HG02840 (cell line): ENCODE results near the gene BRSK2.
"Not testable (repeated sequence)": the region's sequence is repeated elsewhere in the genome, so short reads cannot be mapped to it uniquely, and the experiment has no call there.

ENCODE experiments used
- ATAC-seq: cut with Tn5 transposase; IDR thresholded peaks from one replicate; pipeline ENCODE4 v1.9.1; 2021; ENCODE audit warnings: mild to moderate bottlenecking, moderate library complexity, moderate number of reproducible peaks; ENCODE audit not compliant: unreplicated experiment, low FRiP score

Gene BRSK2

DNA sequence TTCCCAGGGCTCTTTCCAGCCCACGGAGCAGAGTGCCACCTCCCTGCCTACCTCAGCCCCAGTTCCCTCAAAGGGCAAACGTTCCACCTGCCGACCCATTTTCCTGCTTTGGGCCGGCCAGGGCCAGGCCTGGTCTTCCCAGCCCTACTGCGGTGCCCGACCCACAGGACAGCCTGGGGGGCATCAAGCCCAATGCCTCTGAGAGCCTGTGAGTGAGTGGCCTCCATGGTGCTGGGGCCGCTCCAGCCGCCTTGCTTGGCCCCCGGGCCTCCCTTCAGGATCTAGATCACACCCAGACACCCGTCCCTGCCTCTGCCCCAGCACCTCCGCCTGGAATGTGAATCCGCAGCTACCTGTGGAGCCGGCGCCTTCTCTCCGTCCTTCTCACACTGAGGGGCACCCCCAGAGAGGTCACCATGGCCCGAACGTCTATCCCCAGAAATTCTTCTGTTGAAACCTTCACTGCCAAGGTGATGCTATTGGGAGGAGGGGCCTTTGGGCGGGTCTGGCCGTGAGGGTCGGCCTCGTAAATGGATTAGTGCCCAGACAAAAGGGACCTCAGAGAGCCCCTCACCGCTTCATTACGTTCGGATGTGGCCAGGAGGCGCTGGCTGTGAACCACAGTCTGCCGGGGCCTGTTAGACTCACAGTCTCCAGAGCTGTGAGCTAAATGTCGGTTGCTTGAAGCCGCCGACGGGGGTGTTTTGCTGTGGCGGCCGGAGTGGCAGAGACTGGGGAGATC, 36.2 kb upstream of the BRSK2 start:
- no peak for ATAC-seq

DNA sequence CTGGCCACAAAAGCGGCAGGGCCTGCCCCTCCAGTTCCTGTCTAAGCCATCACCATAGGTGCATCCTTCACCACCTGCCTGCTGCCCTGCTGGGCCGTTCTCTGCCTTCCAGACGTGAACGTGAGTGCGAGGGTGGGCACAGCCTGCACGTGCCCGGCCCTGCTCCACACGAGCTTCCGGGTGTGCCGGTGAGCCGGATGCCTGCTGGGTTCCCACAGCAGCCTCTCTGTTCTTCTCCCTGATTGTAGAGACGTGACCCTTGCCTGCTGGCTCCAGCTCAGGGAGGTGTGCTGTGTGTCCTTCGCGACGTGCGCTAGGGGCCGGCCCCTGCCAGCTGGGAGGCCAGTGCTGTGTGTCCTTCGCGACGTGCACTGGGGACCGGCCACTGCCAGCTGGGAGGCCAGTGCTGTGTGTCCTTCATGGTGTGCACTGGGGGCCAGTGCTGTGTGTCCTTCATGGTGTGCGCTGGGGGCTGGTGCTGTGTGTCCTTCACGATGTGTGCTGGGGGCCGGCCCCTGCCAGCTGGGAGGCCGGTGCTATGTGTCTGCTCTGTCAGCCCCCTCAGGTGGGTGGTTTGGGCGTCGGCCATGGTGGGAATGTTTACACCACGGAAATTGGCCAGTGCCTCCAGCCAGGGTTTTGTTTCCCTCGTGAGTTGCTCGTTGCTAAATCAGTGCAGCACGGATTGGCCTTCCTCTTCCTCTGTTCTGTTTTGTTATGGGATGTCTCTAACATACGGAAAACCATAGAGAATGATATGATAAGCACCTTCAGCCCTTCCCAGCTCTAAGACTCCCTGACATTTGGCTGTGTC, 35.4 kb upstream of the BRSK2 start:
- ATAC-seq = no peak

DNA sequence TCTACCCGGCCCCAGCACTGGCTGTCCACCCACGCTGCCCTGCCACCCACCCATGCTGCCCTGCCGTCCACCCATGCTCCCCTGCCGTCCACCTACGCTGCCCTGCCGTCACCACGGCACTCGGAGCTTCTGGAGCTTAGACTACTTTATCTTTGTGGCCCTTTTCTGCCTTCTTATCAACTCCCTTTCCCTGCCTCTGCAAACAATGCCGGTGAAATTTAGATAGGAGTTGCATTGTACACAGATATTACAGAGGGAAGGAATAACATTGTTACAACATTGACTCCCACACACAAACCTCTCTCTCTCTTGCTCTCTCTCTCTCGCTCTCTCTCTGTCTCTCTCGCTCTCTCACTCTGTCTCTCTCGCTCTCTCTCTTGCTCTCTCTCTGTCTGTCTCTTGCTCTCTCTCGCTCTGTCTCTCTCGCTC, 33.7 kb upstream of the BRSK2 start:
- no peak for ATAC-seq

DNA sequence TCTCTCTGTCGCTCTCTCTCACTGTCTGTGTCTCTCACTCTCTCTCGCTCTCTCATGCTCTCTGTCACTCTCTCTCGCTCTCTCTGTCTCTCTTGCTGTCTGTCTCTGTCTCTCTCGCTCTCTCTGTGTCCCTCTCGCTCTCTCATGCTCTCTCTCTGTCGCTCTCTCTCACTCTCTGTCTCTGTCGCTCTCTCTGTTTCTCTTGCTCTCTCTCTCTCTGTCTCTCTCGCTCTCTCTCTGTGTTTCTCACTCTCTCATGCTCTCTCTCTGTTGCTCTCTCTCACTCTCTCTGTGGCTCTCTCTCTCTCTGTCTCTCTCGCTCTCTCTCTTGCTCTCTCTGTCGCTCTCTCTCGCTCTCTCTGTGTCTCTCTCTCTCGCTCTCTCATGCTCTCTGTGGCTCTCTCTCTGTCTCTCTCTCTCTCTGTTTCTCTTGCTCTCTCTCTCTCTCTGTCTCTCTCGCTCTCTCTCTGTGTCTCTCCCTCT, 33.2 kb upstream of the BRSK2 start:
- no peak for ATAC-seq

DNA sequence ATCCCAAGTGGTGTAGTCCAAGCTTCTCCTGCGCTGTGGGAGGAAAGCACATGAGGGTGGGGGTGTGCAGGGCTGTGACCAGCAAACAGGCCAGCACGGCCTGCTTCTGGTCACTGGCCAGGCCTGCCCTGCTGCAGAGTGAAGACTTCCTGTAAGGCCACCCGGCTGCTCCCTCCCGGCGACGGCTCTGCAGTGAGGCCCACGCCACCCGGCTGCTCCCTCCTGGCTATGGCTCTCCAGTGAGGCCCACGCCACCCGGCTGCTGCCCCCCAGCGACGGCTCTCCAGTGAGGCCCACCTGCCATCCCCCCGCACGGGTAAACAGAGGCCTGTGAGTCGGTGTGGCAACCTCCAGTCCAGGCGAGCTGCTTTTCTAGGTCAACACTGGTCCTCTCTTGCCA, 31.4 kb upstream of the BRSK2 start:
- ATAC-seq = no peak

DNA sequence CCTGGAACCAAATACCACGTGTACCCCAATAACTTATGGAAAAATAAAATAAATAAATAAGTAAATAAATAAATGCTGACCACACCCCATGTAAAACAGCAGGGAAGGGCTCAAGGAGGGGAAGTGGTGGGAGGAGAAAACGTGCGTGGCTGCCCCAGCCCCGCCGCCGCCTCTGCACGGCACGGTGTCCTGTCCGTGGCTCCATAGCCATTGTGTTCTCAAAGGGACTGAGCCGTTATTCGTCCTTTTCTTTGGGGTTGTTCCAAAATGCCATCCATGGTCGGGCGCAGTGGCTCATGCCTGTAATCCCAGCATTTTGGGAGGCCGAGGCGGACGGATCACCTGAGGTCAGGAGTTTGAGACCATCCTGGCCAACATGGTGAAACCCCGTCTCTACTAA, 30.8 kb upstream of the BRSK2 start:
- not testable (repeated sequence) for ATAC-seq

DNA sequence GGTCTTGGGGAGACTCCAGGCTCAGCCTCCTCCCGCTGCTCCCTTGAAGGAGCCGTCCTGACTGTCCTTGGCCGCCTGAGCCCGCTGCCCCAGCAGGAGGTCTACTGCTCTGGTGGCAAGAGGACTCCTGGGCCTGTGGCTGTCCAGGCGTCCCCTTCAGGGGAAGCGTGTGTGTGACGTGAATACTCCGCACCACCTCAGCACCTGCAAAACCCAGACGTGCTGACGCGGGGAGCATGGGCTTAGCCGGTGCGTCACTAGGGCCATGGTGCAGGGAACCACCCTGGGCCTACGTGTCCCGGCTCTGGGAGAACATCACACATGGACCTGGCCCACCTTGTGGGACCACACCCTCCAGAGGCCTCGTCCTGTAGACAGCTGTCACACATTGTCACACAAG, 30.2 kb upstream of the BRSK2 start:
- ATAC-seq = no peak

DNA sequence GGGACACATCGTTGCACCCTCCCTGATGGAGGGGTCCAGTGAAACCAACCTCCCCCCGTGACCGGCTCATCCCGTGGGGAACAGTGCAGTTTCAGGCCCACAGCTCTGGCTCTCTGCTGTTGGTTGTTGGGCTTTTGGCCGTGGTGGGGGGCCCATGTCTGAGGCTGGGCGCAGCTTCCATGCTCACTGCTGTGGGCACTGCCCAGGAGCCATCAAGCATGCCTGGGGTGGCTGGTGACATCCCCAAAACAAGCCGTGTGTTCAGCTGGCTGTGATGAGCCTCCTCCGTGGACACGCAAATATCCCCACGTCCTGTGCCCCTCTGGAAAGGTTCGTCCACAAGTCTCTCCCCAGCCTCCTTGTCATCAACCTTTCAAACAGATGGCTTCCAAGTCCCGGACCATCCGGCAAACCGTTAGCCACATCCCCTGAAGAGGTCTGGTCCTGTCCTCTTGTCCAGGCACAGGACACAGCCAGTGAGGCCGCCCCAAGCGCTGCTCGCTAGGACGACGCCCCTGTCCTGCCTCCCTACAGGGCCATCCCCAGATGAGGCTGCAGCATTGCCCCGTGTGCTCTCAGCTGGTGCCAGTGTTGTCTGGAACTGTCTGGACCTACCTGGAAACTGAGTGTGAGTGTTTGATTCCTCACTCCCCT, 29.4 kb upstream of the BRSK2 start:
- ATAC-seq = no peak

DNA sequence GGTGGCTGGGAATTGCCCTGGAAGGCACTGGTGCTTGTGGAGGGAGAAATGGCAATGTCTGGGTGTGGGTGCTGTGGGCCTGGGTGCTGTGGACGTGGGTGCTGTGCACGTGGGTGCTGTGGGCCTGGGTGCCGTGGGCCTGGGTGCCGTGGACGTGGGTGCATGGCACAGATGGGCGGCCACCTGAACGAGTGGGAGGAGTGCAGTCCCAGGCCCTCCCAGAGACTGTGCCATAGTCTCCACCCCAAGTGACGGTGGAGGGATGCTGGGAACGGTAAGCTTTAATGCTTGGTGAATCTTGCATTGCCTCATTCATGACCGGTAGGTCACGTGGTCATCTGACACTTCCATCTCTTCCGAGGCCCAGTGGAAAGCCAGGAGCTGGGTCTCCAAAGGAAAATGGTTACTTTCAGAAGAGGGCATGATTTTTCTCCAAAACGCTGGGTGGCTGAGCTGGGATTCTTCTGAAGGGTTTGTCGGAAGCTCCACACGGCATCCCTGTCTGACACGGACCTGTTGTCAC, 28.8 kb upstream of the BRSK2 start:
- no peak for ATAC-seq

DNA sequence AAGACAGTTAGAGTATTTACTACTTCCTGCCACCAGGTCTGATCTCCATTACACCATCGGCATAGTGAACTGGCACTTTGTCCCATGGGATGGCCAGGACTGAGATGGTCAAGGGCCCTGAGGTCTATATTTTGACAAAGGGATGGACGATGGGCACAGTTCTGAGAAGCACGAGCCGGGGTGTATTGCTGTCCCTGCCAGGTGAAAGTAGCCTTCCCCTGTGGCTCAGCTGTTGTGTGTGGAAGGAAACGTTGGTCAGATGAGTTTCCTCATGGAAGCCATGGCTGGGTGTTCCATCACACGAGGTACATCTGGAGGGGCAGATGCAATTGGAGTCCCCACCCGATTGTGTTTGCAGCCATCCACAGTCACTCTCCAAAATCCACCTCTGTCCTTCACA, 27.9 kb upstream of the BRSK2 start:
- no peak for ATAC-seq

DNA sequence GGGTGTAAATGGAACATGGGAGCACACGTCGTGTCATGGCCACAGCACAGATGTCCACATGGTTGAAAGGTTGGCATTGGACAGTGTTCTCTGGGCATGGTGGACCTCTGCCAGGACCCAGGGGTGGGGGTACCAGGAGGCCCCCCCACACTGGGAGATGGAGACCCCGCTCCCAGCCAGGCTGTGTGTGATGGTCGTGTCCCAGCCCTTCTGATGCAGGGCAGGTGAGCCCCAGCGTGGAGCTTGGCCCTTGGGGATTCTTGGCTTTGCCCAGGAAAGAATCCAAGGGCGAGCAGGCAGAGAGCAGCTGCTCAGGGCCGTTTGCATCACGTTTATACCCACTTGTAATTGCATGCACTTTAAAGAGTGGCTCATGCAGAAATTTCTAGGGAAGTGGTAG, 22.0 kb upstream of the BRSK2 start:
- ATAC-seq = no peak

DNA sequence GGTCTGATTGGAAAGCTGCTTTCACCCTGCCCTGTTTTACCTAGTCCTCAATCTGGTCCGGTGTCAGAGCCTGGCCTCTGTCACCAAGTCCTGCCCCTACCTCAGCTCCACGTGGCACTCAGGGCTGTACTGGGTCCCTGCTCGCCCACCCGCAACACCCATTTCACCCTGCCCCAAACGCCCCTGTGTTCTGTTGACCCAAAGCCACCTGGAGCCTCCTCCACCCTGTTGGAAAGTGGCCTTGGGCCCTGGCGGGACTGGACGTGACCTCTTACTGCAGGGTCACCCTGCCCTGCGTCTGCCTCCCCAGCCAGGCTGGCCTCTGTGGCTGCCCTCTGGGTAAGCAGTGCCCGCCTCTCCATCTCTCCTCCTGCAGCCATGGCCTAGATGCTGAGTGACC, 21.5 kb upstream of the BRSK2 start:
- ATAC-seq = no peak

DNA sequence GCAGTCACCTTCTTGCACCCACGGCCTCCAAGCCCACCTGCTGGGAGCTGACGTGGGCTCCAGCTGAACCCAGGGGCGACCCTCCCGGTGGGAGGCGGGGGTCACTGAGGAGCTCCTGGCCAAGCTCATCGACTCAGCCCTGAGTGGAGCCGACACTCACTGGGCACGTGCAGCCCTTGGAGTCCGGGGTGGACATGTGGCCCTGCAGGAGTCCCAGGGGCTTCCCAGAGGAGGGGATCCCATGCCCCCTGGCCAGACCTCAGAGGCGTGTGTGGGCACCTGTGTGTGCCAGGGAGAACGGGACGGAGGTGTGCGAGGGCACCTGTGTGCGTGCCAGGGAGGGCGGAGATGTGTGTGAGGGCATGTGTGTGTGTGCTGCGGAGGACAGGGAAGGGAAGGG, 20.8 kb upstream of the BRSK2 start:
- ATAC-seq = no peak

DNA sequence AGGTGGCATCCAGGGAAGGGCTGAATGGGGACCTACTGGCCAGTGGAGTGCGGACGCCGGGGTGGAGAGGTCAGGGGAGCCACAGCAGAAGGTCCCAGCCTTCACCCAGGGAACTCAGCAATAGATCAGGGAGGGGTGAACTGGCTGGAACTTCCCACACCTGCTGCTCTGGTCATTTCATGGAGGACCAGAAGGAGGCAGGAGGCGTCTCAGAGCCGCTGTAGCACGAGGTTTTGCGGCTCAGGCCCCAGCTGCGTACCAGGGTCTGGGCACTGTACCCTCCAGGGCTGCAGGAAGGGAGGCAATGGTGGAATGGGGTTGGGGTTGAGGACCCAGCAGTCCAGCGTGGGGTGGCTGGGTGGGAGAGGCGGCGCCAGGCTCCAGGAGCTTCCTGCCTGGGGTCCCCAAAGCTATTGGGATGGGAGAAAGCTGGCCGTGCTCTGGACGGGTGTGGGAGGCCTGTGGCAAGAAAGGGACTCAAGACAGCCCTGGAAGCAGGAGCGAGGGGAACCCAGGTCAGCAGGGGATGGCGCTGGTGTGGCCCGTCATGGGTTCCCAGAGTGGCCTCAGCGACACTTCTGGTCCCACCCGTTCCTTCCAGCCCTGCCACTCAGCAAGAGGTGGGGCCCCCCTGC, 20.2 kb upstream of the BRSK2 start:
- no peak for ATAC-seq

DNA sequence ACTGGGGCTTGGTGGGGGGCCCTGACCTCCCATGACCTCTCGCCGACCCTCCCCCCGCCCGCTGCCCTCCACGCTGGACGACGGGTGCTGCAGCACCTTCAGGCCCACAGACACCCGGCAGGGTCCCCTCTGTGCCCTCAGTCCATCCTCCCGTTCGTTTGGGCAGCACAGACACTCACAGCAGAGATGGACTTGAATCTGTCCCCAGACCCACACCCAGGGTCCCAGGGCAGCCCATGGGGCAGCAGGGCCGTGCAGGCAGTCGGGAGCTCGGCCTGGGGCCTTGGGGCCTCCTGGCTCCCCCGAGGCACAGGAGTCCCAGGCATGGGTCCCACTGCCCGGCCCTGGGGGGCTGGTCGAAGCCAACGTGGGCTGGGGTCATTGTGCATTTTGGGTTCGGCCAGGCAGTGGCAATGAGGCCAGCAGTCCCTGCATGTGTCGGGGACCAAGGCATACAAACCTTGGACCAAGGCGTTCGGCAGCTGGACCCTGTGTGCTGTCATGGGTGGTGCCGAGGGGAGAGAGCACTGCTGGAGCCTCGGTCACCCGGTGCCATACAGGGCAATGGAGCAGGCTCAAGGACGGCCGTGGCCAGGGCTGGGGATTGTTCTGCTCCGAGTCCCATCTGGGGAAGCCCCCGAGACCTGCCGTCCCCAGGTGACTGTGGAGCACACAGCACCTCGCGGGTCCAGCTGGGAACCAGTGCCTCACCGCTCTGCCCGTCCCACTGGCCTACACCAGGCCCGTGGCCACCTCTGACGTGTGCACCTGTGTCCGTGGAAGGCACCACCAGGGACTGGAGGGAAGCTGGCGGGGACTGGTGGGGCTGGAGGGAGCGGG, 19.3 kb upstream of the BRSK2 start:
- ATAC-seq = no peak

DNA sequence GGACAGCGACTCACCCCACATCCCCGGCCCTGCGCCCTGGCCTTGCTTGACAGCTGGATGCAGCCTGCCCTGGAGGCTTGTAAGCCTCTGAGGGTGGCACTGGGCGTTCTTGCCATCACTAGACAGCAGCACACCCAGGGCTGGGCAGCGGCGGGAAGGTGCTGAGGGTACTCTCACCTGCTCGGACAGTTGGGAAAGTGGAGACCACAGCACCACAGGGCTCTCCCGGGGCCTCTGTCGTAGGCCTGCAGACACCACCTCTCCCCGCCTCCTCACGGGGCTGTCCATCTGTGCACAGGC, 18.8 kb upstream of the BRSK2 start:
- ATAC-seq = no peak

DNA sequence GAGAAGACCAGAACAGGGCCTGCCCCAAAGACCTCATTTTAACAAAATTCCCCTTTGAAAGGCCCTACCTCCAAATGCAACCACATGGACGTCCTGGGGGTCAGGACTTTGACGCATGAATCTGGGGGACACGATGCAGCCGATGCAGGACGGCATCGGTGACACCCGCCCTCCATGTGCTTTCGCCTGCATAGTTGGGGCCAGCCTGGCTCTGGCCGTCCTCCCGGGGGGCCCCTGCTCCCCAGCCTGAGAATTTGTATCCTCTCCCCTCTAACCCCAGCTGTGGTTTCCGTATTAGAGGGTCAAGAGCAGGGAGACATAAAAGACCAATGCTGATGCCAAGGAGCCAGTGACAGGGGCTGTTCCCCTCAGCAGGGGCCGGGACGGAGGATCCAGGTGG, 18.4 kb upstream of the BRSK2 start:
- no peak for ATAC-seq

DNA sequence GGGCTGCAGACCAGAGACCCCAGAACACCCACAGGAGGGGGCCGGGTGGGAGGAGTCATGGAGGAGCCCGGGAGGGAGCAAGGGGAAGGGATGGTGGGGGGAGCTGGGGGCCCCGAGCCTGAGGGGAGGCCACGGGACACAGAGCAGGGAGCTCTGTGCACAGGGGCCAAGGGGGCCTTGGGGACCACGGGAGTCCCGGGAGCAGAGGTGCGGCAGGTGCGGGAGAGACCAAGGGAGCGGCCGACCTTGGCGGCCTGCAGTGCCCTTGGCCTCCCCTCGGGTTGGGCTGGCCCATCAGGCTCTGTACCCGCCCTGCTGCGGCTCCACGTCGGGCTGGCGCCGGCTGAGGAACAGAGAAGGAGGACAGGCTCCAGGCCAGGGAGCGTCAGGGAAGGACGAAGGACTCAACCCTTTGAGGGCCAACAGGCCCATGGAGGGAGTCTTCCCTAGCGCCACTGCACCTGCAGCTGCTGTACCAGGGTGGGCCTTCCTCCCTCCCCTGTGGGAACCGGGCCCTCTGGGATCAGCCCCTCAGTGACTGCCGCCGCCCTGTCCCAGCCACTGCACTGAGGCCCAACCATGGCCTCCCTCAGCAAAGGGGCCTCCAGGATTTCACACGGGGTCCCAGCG, 17.8 kb upstream of the BRSK2 start:
- ATAC-seq = no peak

DNA sequence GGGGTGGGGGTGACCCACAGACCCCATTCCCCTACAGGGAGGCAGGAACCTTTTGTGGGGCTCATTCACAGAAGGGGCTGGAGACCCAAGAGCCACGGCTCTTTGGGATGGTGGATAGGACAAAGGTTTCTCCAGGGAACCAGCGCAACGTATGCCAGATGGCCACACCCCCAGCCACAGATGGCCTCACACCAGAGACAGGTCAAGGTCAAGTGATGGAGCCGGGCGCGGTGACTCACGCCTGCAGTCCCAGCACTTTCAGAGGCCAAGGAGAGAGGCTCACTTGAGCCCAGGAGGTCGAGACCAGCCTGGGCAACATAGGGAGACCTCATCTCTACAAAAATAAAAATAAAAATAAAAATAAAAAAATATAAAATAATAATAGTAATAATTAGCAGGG, 17.1 kb upstream of the BRSK2 start:
- no peak for ATAC-seq
